ENCODE results near the gene PIKFYVE.

DNA sequence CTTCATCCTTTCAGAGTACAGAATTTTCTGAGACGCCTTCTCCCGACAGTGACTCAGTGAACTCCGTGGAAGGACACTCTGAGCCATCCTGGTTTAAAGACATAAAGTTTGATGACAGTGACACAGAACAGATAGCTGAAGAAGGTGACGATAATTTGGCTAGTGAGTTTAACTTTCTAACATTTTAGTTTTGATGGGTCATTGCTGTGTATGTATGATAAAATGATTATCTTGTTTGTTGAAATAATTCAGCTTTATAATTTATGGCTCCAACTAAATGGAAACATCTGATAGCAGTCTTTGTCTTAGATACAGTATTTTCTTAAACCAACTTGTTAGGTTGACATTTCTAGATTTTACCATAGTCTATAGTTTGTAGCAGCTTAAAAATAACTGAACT lies 38.1 kb downstream of the PIKFYVE start:
- TF ChIP-seq, protein P1, sequence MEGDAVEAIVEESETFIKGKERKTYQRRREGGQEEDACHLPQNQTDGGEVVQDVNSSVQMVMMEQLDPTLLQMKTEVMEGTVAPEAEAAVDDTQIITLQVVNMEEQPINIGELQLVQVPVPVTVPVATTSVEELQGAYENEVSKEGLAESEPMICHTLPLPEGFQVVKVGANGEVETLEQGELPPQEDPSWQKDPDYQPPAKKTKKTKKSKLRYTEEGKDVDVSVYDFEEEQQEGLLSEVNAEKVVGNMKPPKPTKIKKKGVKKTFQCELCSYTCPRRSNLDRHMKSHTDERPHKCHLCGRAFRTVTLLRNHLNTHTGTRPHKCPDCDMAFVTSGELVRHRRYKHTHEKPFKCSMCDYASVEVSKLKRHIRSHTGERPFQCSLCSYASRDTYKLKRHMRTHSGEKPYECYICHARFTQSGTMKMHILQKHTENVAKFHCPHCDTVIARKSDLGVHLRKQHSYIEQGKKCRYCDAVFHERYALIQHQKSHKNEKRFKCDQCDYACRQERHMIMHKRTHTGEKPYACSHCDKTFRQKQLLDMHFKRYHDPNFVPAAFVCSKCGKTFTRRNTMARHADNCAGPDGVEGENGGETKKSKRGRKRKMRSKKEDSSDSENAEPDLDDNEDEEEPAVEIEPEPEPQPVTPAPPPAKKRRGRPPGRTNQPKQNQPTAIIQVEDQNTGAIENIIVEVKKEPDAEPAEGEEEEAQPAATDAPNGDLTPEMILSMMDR (optimal IDR thresholded peaks at IDR 0.05 in 1 of 3, IDR thresholded peaks at IDR 0.05 in 1 of 3, conservative IDR thresholded peaks at IDR 0.05 in 1 of 3; ENCODE audit: extremely low read depth in 1 of 3, insufficient read depth in 2 of 3, low read length in 3 of 3), result no peak
- no peak for TF ChIP-seq EZH2 (IDR thresholded peaks at IDR 0.05; ENCODE audit: low read length)
